ENCODE results near the gene PRKAG2. TPM values are rescaled to one million over a fixed set of nuclear protein-coding genes. Genes with fewer than 3 reads are reported as not detected.

The PRKAG2 gene
- total and polyA plus RNA-seq, 9 donors: 9.3 to 37.7 (median 22.6) TPM

- Histone ChIP-seq H3K36me3 (no peaks in the 10 kb centered on the region), H3K27me3 (no peaks in the 10 kb centered on the region), H3K27ac (no peak overlapping the region), H3K9me3 (no peaks in the 10 kb centered on the region), H3K4me3 (no peak overlapping the region), H3K4me1 (ENCODE audit: insufficient read depth) (peaks cover 27% of the 10 kb centered on the region)
- DNase-seq: no peak
- WGBS, 3 donors: 88 to 96% (median 94%) methylated on average over 17 to 18 of the region's 18 CpGs
- TF ChIP-seq EP300 (IDR thresholded peaks at IDR 0.05) (no peak), CTCF (IDR thresholded peaks at IDR 0.05) (no peak), POLR2A (IDR thresholded peaks at IDR 0.05) (no peak)
- intact Hi-C loops (cut with DNase I): loop anchor here in 1 of 4 donors (5.0 kb wide), 1 partner anchor 85 kb away; no protein-coding TSS in a partner anchor
Measured at GRCh38 chr7:151866761-151867655, 9.9 kb downstream of the PRKAG2 start.

GRCh38 chr7:151866028-151866427 is 10.9 kb downstream of the PRKAG2 start:
- H3K9me3 ChIP-seq: no peaks in the 10 kb centered on the region
- peaks cover 24% of the 10 kb centered on the region for H3K4me1 ChIP-seq (ENCODE audit: insufficient read depth)
- no peak overlapping the region for H3K27ac ChIP-seq
- no peak for DNase-seq
- intact Hi-C loops (cut with DNase I): loop anchor here in 1 of 4 donors (5.0 kb wide), 1 partner anchor 84 kb away; no protein-coding TSS in a partner anchor
- TF ChIP-seq EP300 (IDR thresholded peaks at IDR 0.05) (no peak), POLR2A (IDR thresholded peaks at IDR 0.05) (no peak), CTCF (IDR thresholded peaks at IDR 0.05) (no peak)
- H3K4me3 ChIP-seq: no peak overlapping the region
- no peaks in the 10 kb centered on the region for H3K27me3 ChIP-seq
- WGBS, 3 donors: 89 to 91% (median 89%) methylated on average over 7 of the region's 7 CpGs
- no peaks in the 10 kb centered on the region for H3K36me3 ChIP-seq

- no peak overlapping the region for H3K4me3 ChIP-seq
- peaks cover 18% of the 10 kb centered on the region for H3K4me1 ChIP-seq (ENCODE audit: insufficient read depth)
- no peaks in the 10 kb centered on the region for H3K9me3 ChIP-seq
- H3K27ac ChIP-seq: no peak overlapping the region
- no peak for TF ChIP-seq POLR2A (IDR thresholded peaks at IDR 0.05)
- TF ChIP-seq EP300 (IDR thresholded peaks at IDR 0.05): no peak
- TF ChIP-seq CTCF (IDR thresholded peaks at IDR 0.05): no peak
- intact Hi-C loops (cut with DNase I): loop anchor here in 1 of 4 donors (5.0 kb wide), 1 partner anchor 83 kb away; no protein-coding TSS in a partner anchor
- no peaks in the 10 kb centered on the region for H3K36me3 ChIP-seq
- 86 to 92% (median 89%) methylated on average over 16 of the region's 16 CpGs for WGBS, 3 donors
- no peak for DNase-seq
- H3K27me3 ChIP-seq: no peaks in the 10 kb centered on the region
Measured at GRCh38 chr7:151865070-151865670, 11.7 kb downstream of the PRKAG2 start.

GRCh38 chr7:151864561-151864960 is 12.4 kb downstream of the PRKAG2 start:
- peaks cover 15% of the 10 kb centered on the region for H3K4me1 ChIP-seq (ENCODE audit: insufficient read depth)
- no peak overlapping the region for H3K4me3 ChIP-seq
- H3K27me3 ChIP-seq: no peaks in the 10 kb centered on the region
- DNase-seq: no peak
- WGBS, 3 donors: 88 to 93% (median 90%) methylated on average over 6 of the region's 6 CpGs
- no peak for TF ChIP-seq CTCF (IDR thresholded peaks at IDR 0.05)
- TF ChIP-seq EP300 (IDR thresholded peaks at IDR 0.05): no peak
- TF ChIP-seq POLR2A (IDR thresholded peaks at IDR 0.05): no peak
- H3K27ac ChIP-seq: no peak overlapping the region
- no peaks in the 10 kb centered on the region for H3K36me3 ChIP-seq
- H3K9me3 ChIP-seq: no peaks in the 10 kb centered on the region
- intact Hi-C loops (cut with DNase I): no loop called here
